ENCODE measurements around the gene HDHD3.
"Not testable (repeated sequence)": the region's sequence is repeated elsewhere in the genome, so short reads cannot be mapped to it uniquely, and the experiment has no call there.

Gene HDHD3

GRCh38 chr9:113388833-113389232 lies 12.0 kb upstream of the HDHD3 start:
- DNase-seq, result no peak

GRCh38 chr9:113387560-113388230 lies 10.9 kb upstream of the HDHD3 start:
- DNase-seq, result no peak

GRCh38 chr9:113386571-113387393 lies 10.0 kb upstream of the HDHD3 start:
- no peak for DNase-seq

GRCh38 chr9:113381909-113382411 lies 5.2 kb upstream of the HDHD3 start:
- no peak for DNase-seq

GRCh38 chr9:113381441-113381840 lies 4.7 kb upstream of the HDHD3 start:
- not testable (repeated sequence) for DNase-seq

- DNase-seq, result no peak
These were observed 4.1 kb upstream of the HDHD3 start for GRCh38 chr9:113380869-113381378.

- not testable (repeated sequence) for DNase-seq
These were observed 3.0 kb upstream of the HDHD3 start for GRCh38 chr9:113379829-113380210.

GRCh38 chr9:113379094-113379828 lies 2.5 kb upstream of the HDHD3 start:
- DNase-seq, result not testable (repeated sequence)

GRCh38 chr9:113375057-113376023 lies 1.4 kb downstream of the HDHD3 start:
- DNase-seq, result no peak

GRCh38 chr9:113373676-113374392 lies 3.0 kb downstream of the HDHD3 start:
- no peak for DNase-seq

GRCh38 chr9:113373256-113373655 lies 3.5 kb downstream of the HDHD3 start:
- no peak for DNase-seq

GRCh38 chr9:113372059-113372458 lies 4.7 kb downstream of the HDHD3 start:
- DNase-seq, result no peak

- no peak for DNase-seq
These were observed 5.9 kb downstream of the HDHD3 start for GRCh38 chr9:113370806-113371325.

- DNase-seq, result no peak
These were observed 7.0 kb downstream of the HDHD3 start for GRCh38 chr9:113369855-113370140.

- DNase-seq, result no peak
These were observed 7.6 kb downstream of the HDHD3 start for GRCh38 chr9:113368982-113369854.

- no peak for DNase-seq
These were observed 8.3 kb downstream of the HDHD3 start for GRCh38 chr9:113368348-113368981.

GRCh38 chr9:113365652-113366051 lies 11.1 kb downstream of the HDHD3 start:
- not testable (repeated sequence) for DNase-seq

GRCh38 chr9:113364951-113365350 lies 11.8 kb downstream of the HDHD3 start:
- DNase-seq, result no peak

GRCh38 chr9:113363336-113363735 lies 13.4 kb downstream of the HDHD3 start:
- no peak for DNase-seq

All from NCI-H1930 (cell line).